Mucosa of descending colon (tissue), 3 donors: ENCODE results near the gene ZNF132. TPM values are rescaled to one million over a fixed set of nuclear protein-coding genes. Genes with fewer than 3 reads are reported as not detected.

ENCODE experiments used
- ATAC-seq: fragments of 200-7000 bp; cut with Tn5 transposase; one replicate; pipeline ENCODE4 v1.9.1; 2020; ENCODE audit warnings: mild to moderate bottlenecking, moderate library complexity
- DNase-seq, 3 donors: peaks; one replicate each; pipeline ENCODE4 v3.0.0-alpha.2; 2020
- H3K36me3 ChIP-seq: fragments of 200-600 bp; one replicate; pipeline ENCODE4 v1.8.0; 2021; ENCODE audit warnings: low read depth, mild to moderate bottlenecking
- H3K4me1 ChIP-seq: fragments of 200-600 bp; one replicate; pipeline ENCODE4 v1.8.0; 2021; ENCODE audit warnings: low read depth, mild to moderate bottlenecking
- H3K4me3 ChIP-seq: fragments of 200-600 bp; one replicate; pipeline ENCODE4 v1.8.0; 2021; ENCODE audit warnings: mild to moderate bottlenecking
- H3K9me3 ChIP-seq: fragments of 200-600 bp; one replicate; pipeline ENCODE4 v1.8.0; 2021; ENCODE audit warnings: mild to moderate bottlenecking
- CTCF ChIP-seq: fragments of 200-600 bp; IDR thresholded peaks from one replicate; pipeline ENCODE4 v1.8.0; 2022; ENCODE audit warnings: antibody characterized with exemption, mild to moderate bottlenecking
- intact Hi-C, 2 donors: fragments of 100-400 bp; cut with DNase I in 1 of 2; cut with micrococcal nuclease in 1 of 2; formaldehyde crosslinking; loops; one replicate each; pipeline versions ENCODE4 v1.11.0 to v1.11.1; 2022; cut with DNase I, micrococcal nuclease
- total RNA-seq, 3 donors: library from RNA; stranded (reverse); fragmentation: NEBNext Ultra II Directional in 2 of 3; extraction: Animal tissue kit (Norgen Biotek cat#: 25700) in 2 of 3; gene quantifications; one replicate each; pipeline versions ENCODE4 v1.2.1 to v1.2.4, GENCODE V29; 2021 to 2023
- donor health status: DM: no; HTN: no; CAD: no; lungs with moderate emphysema.
- donor health status: DM: no; HTN: no; CAD: no.
- donor health status: DM: no; HTN: yes; CAD: no.

ZNF132 gene
- total RNA-seq, 3 donors from 2014 or later: 1.5 to 9.8 (median 5.6) TPM

- H3K4me3 ChIP-seq: peak overlapping the region; percentile 99
- ATAC-seq: peak; percentile 50
- no peak for TF ChIP-seq CTCF
- no peak for DNase-seq
- H3K9me3 ChIP-seq: no peaks in the 10 kb centered on the region
- intact Hi-C loops: no loop called here
- no peaks in the 10 kb centered on the region for H3K36me3 ChIP-seq
- H3K4me1 ChIP-seq: peaks cover 7% of the 10 kb centered on the region
Measured at GRCh38 chr19:58466089-58466759, 26.3 kb upstream of the ZNF132 start.

- ATAC-seq (no peak), DNase-seq (no peak)
- intact Hi-C loops: no loop called here
- Histone ChIP-seq H3K4me1 (no peaks in the 10 kb centered on the region), H3K4me3 (no peak overlapping the region), H3K36me3 (no peaks in the 10 kb centered on the region), H3K9me3 (no peaks in the 10 kb centered on the region)
- TF ChIP-seq CTCF: no peak
Measured at GRCh38 chr19:58460039-58460438, 20.1 kb upstream of the ZNF132 start.

- DNase-seq: no peak
- Histone ChIP-seq H3K9me3 (no peaks in the 10 kb centered on the region), H3K36me3 (no peaks in the 10 kb centered on the region), H3K4me3 (no peak overlapping the region), H3K4me1 (peaks cover 5% of the 10 kb centered on the region)
- ATAC-seq: no peak
- TF ChIP-seq CTCF: no peak
- intact Hi-C loops: no loop called here
Measured at GRCh38 chr19:58456111-58456510, 16.2 kb upstream of the ZNF132 start.

- Histone ChIP-seq H3K36me3 (no peaks in the 10 kb centered on the region), H3K4me3 (no peak overlapping the region), H3K9me3 (no peaks in the 10 kb centered on the region), H3K4me1 (peaks cover 12% of the 10 kb centered on the region)
- intact Hi-C loops: no loop called here
- DNase-seq (no peak), ATAC-seq (no peak)
- TF ChIP-seq CTCF: no peak
Measured at GRCh38 chr19:58455306-58455705, 15.4 kb upstream of the ZNF132 start.

- intact Hi-C loops: no loop called here
- no peak for ATAC-seq
- H3K4me3 ChIP-seq: no peak overlapping the region
- DNase-seq: no peak
- peaks cover 4% of the 10 kb centered on the region for H3K9me3 ChIP-seq
- peaks cover 12% of the 10 kb centered on the region for H3K4me1 ChIP-seq
- H3K36me3 ChIP-seq: no peaks in the 10 kb centered on the region
- no peak for TF ChIP-seq CTCF
Measured at GRCh38 chr19:58453743-58454142, 13.8 kb upstream of the ZNF132 start.
